H9 (cell line): Measurements from ENCODE around the gene AQP7. TPM values are rescaled to one million over a fixed set of nuclear protein-coding genes. Genes with fewer than 3 reads are reported as not detected.
A peak's percentile ranks its signal among the peaks of the same experiment; 100 is the strongest.

Experiments
- DNase-seq: peaks from one replicate; pipeline ENCODE4 v3.0.0-alpha.2; 2017
- H2AFZ ChIP-seq: one replicate; pipeline ENCODE4 v1.6.1; 2013; ENCODE audit warnings: mild to moderate bottlenecking, low read length, control low read depth, moderate library complexity
- H2AK5ac ChIP-seq: 2 replicates; pipeline ENCODE4 v1.6.1; 2013; ENCODE audit warnings: low read length, control low read depth, mixed read lengths; ENCODE audit not compliant: insufficient read length
- H2BK120ac ChIP-seq: one replicate; pipeline ENCODE4 v1.6.1; 2013; ENCODE audit warnings: low read depth, mild to moderate bottlenecking, low read length, control low read depth, inconsistent platforms; ENCODE audit not compliant: poor library complexity, severe bottlenecking
- H2BK12ac ChIP-seq: 2 replicates; pipeline ENCODE4 v1.6.1; 2013; ENCODE audit warnings: low read length, control low read depth, mixed read lengths, low read depth; ENCODE audit not compliant: insufficient read length
- H2BK15ac ChIP-seq: 2 replicates; pipeline ENCODE4 v1.6.1; 2013; ENCODE audit warnings: low read depth, low read length, control low read depth
- H2BK20ac ChIP-seq: one replicate; pipeline ENCODE4 v1.6.1; 2013; ENCODE audit warnings: low read depth, mild to moderate bottlenecking, low read length, control low read depth, inconsistent platforms; ENCODE audit not compliant: poor library complexity, severe bottlenecking
- H2BK5ac ChIP-seq: 2 replicates; pipeline ENCODE4 v1.6.1; 2013; ENCODE audit warnings: low read length, control low read depth, mixed read lengths; ENCODE audit not compliant: insufficient read length
- H3K14ac ChIP-seq: 2 replicates; pipeline ENCODE4 v1.6.1; 2013; ENCODE audit warnings: low read length, control low read depth; ENCODE audit not compliant: insufficient read depth
- H3K18ac ChIP-seq: 2 replicates; pipeline ENCODE4 v1.6.1; 2013; ENCODE audit warnings: low read depth, mild to moderate bottlenecking, mixed read lengths, low read length, control low read depth; ENCODE audit not compliant: insufficient read length
- H3K23ac ChIP-seq: 2 replicates; pipeline ENCODE4 v1.6.1; 2013; ENCODE audit warnings: low read length, control low read depth, mixed read lengths, low read depth; ENCODE audit not compliant: insufficient read length
- H3K23me2 ChIP-seq: 2 replicates; pipeline ENCODE4 v1.6.1; 2013; ENCODE audit warnings: low read depth, mild to moderate bottlenecking, mixed read lengths, low read length, control low read depth; ENCODE audit not compliant: insufficient read length, poor library complexity, severe bottlenecking
- H3K27ac ChIP-seq: 2 replicates; pipeline ENCODE4 v1.5.1; 2013; ENCODE audit warnings: low read length, control low read depth, mixed read lengths, low read depth; ENCODE audit not compliant: insufficient read length
- H3K27me3 ChIP-seq: 2 replicates; pipeline ENCODE4 v1.6.1; 2013; ENCODE audit warnings: low read length, control low read depth, inconsistent platforms; ENCODE audit not compliant: insufficient read depth
- H3K4ac ChIP-seq: 2 replicates; pipeline ENCODE4 v1.6.1; 2013; ENCODE audit warnings: low read depth, mild to moderate bottlenecking, control low read depth, inconsistent platforms, low read length, moderate library complexity
- H3K4me1 ChIP-seq: 2 replicates; pipeline ENCODE4 v1.6.1; 2013; ENCODE audit warnings: low read length, control low read depth, inconsistent platforms; ENCODE audit not compliant: insufficient read depth
- H3K4me2 ChIP-seq: 2 replicates; pipeline ENCODE4 v1.6.1; 2013; ENCODE audit warnings: low read length, control low read depth, mixed read lengths; ENCODE audit not compliant: insufficient read length, insufficient read depth
- H3K56ac ChIP-seq: 2 replicates; pipeline ENCODE4 v1.6.1; 2013; ENCODE audit warnings: low read depth, mild to moderate bottlenecking, mixed read lengths, low read length, control low read depth; ENCODE audit not compliant: insufficient read length
- H3K79me1 ChIP-seq: 2 replicates; pipeline ENCODE4 v1.6.1; 2013; ENCODE audit warnings: low read depth, mild to moderate bottlenecking, moderate library complexity, low read length, control low read depth, inconsistent platforms; ENCODE audit not compliant: insufficient read depth, poor library complexity, severe bottlenecking
- H3K79me2 ChIP-seq: 2 replicates; pipeline ENCODE4 v1.6.1; 2013; ENCODE audit warnings: low read length, control low read depth, inconsistent platforms; ENCODE audit not compliant: insufficient read depth
- H3K9ac ChIP-seq: 2 replicates; pipeline ENCODE4 v1.6.1; 2013; ENCODE audit warnings: low read length, control low read depth, mixed read lengths; ENCODE audit not compliant: insufficient read length; ENCODE audit errors: extremely low read depth
- H3K9me3 ChIP-seq: one replicate; pipeline ENCODE4 v1.6.1; 2013; ENCODE audit warnings: low read depth, low read length, inconsistent platforms; ENCODE audit not compliant: control insufficient read depth
- H3T11ph ChIP-seq: one replicate; pipeline ENCODE4 v1.6.1; 2013; ENCODE audit warnings: mild to moderate bottlenecking, low read length, control low read depth, inconsistent platforms
- H4K20me1 ChIP-seq: one replicate; pipeline ENCODE4 v1.6.1; 2013; ENCODE audit not compliant: control insufficient read depth, insufficient read length, insufficient read depth
- H4K5ac ChIP-seq: 2 replicates; pipeline ENCODE4 v1.6.1; 2013; ENCODE audit warnings: low read depth, mild to moderate bottlenecking, mixed read lengths, low read length, control low read depth; ENCODE audit not compliant: insufficient read length
- H4K8ac ChIP-seq: replicated peaks from 2 replicates; pipeline ENCODE4 v1.6.1; 2013; ENCODE audit warnings: low read length, control low read depth, mixed read lengths, low read depth; ENCODE audit not compliant: insufficient read length
- H4K91ac ChIP-seq: 2 replicates; pipeline ENCODE4 v1.6.1; 2013; ENCODE audit warnings: low read depth, mild to moderate bottlenecking, moderate library complexity, mixed read lengths, low read length, control low read depth; ENCODE audit not compliant: insufficient read length
- H3K27ac Mint-ChIP-seq, 3 experiments: 2 replicates in 2 of 3; 3 replicates in 1 of 3; pipeline ENCODE4 v1.8.0; 2020 to 2021; ENCODE audit warnings: mixed read lengths in 3 of 3, mild to moderate bottlenecking in 1 of 3, moderate library complexity in 1 of 3
- H3K27me3 Mint-ChIP-seq: 2 replicates; pipeline ENCODE4 v1.8.0; 2021; ENCODE audit warnings: low read depth, mild to moderate bottlenecking, moderate library complexity, mixed read lengths
- H3K36me3 Mint-ChIP-seq, 3 experiments: 2 replicates in 2 of 3; 3 replicates in 1 of 3; pipeline ENCODE4 v1.8.0; 2020 to 2021; ENCODE audit warnings: low read depth in 3 of 3, mixed read lengths in 3 of 3; ENCODE audit not compliant: insufficient read depth in 1 of 3
- H3K4me1 Mint-ChIP-seq, 2 experiments: 2 replicates each; pipeline ENCODE4 v1.8.0; 2020; ENCODE audit warnings: mixed read lengths in 2 of 2
- H3K4me3 Mint-ChIP-seq, 2 experiments: 2 replicates in 1 of 2; 3 replicates in 1 of 2; pipeline ENCODE4 v1.8.0; 2020 to 2021; ENCODE audit warnings: mild to moderate bottlenecking in 2 of 2, mixed read lengths in 2 of 2, moderate library complexity in 1 of 2
- H3K9me3 Mint-ChIP-seq, 2 experiments: 2 replicates in 1 of 2; 3 replicates in 1 of 2; pipeline ENCODE4 v1.8.0; 2020; ENCODE audit warnings: mild to moderate bottlenecking in 2 of 2, mixed read lengths in 2 of 2, moderate library complexity in 1 of 2
- WGBS: extraction: QIAGEN DNeasy Blood & Tissue Kit; methylation state at CpG from one replicate; pipeline ENCODE4 v1.1.7; 2013; ENCODE audit warnings: missing lambda C conversion rate, low lambda C conversion rate, mixed read lengths; ENCODE audit not compliant: insufficient read length; ENCODE audit errors: extremely low coverage; 5-methylcytosine and 5-hydroxymethylcytosine counted together
- total RNA-seq: library from RNA; stranded (reverse); gene quantifications from 2 replicates; pipeline ENCODE4 v1.2.1, GENCODE V29; 2021
- TF ChIP-seq, protein P1 (sequence below): fragments of 200-600 bp; sonication (generic); conservative IDR thresholded peaks from 3 replicates; pipeline ENCODE4 v1.8.0; 2021; ENCODE audit warnings: antibody characterized with exemption, mild to moderate bottlenecking

Gene AQP7
- total RNA-seq, 1 experiment from 2014 or later = not detected

- H4K20me1 ChIP-seq = no peaks in the 10 kb centered on the region
- H3K4me1 Mint-ChIP-seq = peaks cover 34 to 45% of the 10 kb centered on the region in 2 experiments
- H3K79me1 ChIP-seq = no peaks in the 10 kb centered on the region
- no peaks in the 10 kb centered on the region for H3K27me3 ChIP-seq
- H3K18ac ChIP-seq = no peak overlapping the region
- H2BK20ac ChIP-seq = no peak overlapping the region
- H3K4ac ChIP-seq = no peak overlapping the region
- no CpG with 5 or more reads among the region's 9 CpGs for whole genome bisulfite sequencing
- no peaks in the 10 kb centered on the region for H3K9me3 Mint-ChIP-seq
- no peaks in the 10 kb centered on the region for H3K23me2 ChIP-seq
- no peak overlapping the region for H3T11ph ChIP-seq
- no peaks in the 10 kb centered on the region; the same call in 1 of the 2 replicates for H3K27me3 Mint-ChIP-seq
- H3K79me2 ChIP-seq = no peaks in the 10 kb centered on the region
- H3K23ac ChIP-seq = no peak overlapping the region
- no peaks in the 10 kb centered on the region for H3K36me3 Mint-ChIP-seq
- no peak overlapping the region for H3K14ac ChIP-seq
- no peak overlapping the region for H3K9ac ChIP-seq
- peaks cover 4% of the 10 kb centered on the region; the same call in 1 of the 2 replicates for H3K4me1 ChIP-seq
- no peak overlapping the region for H4K5ac ChIP-seq
- TF ChIP-seq, protein P1, sequence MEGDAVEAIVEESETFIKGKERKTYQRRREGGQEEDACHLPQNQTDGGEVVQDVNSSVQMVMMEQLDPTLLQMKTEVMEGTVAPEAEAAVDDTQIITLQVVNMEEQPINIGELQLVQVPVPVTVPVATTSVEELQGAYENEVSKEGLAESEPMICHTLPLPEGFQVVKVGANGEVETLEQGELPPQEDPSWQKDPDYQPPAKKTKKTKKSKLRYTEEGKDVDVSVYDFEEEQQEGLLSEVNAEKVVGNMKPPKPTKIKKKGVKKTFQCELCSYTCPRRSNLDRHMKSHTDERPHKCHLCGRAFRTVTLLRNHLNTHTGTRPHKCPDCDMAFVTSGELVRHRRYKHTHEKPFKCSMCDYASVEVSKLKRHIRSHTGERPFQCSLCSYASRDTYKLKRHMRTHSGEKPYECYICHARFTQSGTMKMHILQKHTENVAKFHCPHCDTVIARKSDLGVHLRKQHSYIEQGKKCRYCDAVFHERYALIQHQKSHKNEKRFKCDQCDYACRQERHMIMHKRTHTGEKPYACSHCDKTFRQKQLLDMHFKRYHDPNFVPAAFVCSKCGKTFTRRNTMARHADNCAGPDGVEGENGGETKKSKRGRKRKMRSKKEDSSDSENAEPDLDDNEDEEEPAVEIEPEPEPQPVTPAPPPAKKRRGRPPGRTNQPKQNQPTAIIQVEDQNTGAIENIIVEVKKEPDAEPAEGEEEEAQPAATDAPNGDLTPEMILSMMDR = no peak
- H2BK5ac ChIP-seq = no peak overlapping the region
- no peak overlapping the region for H4K91ac ChIP-seq
- H3K27ac ChIP-seq = no peak overlapping the region
- H3K9me3 ChIP-seq = no peaks in the 10 kb centered on the region
- H3K56ac ChIP-seq = no peak overlapping the region
- H3K4me2 ChIP-seq = no peak overlapping the region
- peak overlapping the region in 1 of 3 experiments; percentile 75; a peak in 1 of 7 replicates for H3K27ac Mint-ChIP-seq
- H2AFZ ChIP-seq = no peak overlapping the region
- H3K4me3 Mint-ChIP-seq = no peak overlapping the region
- no peak overlapping the region for H2BK15ac ChIP-seq
- no peak overlapping the region for H2BK120ac ChIP-seq
- DNase-seq = no peak
- no peak overlapping the region for H2BK12ac ChIP-seq
- no peak overlapping the region for H2AK5ac ChIP-seq
- H4K8ac ChIP-seq = no peak overlapping the region
These were observed 24.1 kb downstream of the AQP7 start for GRCh38 chr9:33378121-33378795.
